HepG2 (cell line): ENCODE measurements around the gene BABAM2. TPM values are rescaled to one million over a fixed set of nuclear protein-coding genes. Genes with fewer than 3 reads are reported as not detected.

Experiments used
- ATAC-seq: fragments of 200-7000 bp; cut with Tn5 transposase; 3 replicates; pipeline ENCODE4 v1.9.1; 2020; ENCODE audit warnings: mild to moderate bottlenecking, moderate library complexity
- BruUV-seq: library from RNA; stranded (reverse); fragments of 400-500 nt; replicated peaks from 2 replicates; lab custom pipeline; 2021; lab: Mats Ljungman, UMichigan
- CTCF ChIA-PET: fragments of 300-600 bp; formaldehyde crosslinking; extraction: SDS; loops from one replicate; lab custom pipeline; 2021; ENCODE audit warnings: low total read pairs, inconsistent platforms, low intra/inter-chr PET ratio; lab: Yijun Ruan, JAX
- POLR2A ChIA-PET: fragments of 350-600 bp; sonication (Branson Sonifier 250); formaldehyde crosslinking; loops from one replicate; lab custom pipeline; 2020; ENCODE audit warnings: antibody characterized with exemption, inconsistent platforms; lab: Yijun Ruan, JAX
- DNase-seq: peaks from one replicate; pipeline ENCODE4 v3.0.0-alpha.2; 2015; ENCODE audit warnings: low spot score
- FAIRE-seq: peaks from 3 replicates; lab custom pipeline; 2011; peaks lifted over from hg19 to GRCh38; lab: Jason Lieb, UNC
- H2AFZ ChIP-seq: one replicate; pipeline ENCODE4 v1.6.1; 2011; ENCODE audit warnings: low read length, inconsistent platforms
- H3K27ac ChIP-seq: fragments of 300-600 bp; 3 replicates; pipeline ENCODE4 v1.8.0; 2011; ENCODE audit warnings: mixed run types, mild to moderate bottlenecking, mixed read lengths, low read length, inconsistent platforms; ENCODE audit not compliant: insufficient read depth; ENCODE audit errors: extremely low read length
- H3K27me3 ChIP-seq, 2 experiments: fragments of 200-600 bp in 1 of 2; 2 replicates in 1 of 2; 3 replicates in 1 of 2; pipeline versions ENCODE4 v1.6.0 to v1.8.0; 2011; ENCODE audit warnings: low read length in 2 of 2, mild to moderate bottlenecking in 2 of 2, moderate library complexity in 2 of 2, inconsistent platforms in 1 of 2; ENCODE audit not compliant: insufficient read depth in 2 of 2, control insufficient read depth in 1 of 2
- H3K36me3 ChIP-seq, 2 experiments: fragments of 200-600 bp in 1 of 2; replicated peaks in 1 of 2; 2 replicates in 1 of 2; 3 replicates in 1 of 2; pipeline versions ENCODE4 v1.5.1 to v1.8.0; 2011; ENCODE audit warnings: low read length in 2 of 2, inconsistent platforms in 1 of 2; ENCODE audit not compliant: insufficient read depth in 2 of 2, control insufficient read depth in 1 of 2
- H3K4me1 ChIP-seq: 2 replicates; pipeline ENCODE4 v1.5.1; 2012; ENCODE audit warnings: low read length, inconsistent platforms; ENCODE audit not compliant: insufficient read depth
- H3K4me2 ChIP-seq: 2 replicates; pipeline ENCODE4 v1.6.0; 2011; ENCODE audit warnings: low read depth, low read length, inconsistent platforms
- H3K4me3 ChIP-seq, 3 experiments: fragments of 200-600 bp in 1 of 3; sonication (generic), shearing (Covaris generic) in 1 of 3; replicated peaks in 1 of 3; 2 replicates each; pipeline ENCODE4 v1.5.1; 2011 to 2016; ENCODE audit warnings: low read length in 3 of 3, inconsistent platforms in 2 of 3, low read depth in 2 of 3, mild to moderate bottlenecking in 2 of 3, control low read depth in 1 of 3, mixed read lengths in 1 of 3; ENCODE audit not compliant: insufficient read depth in 1 of 3
- H3K79me2 ChIP-seq: one replicate; pipeline ENCODE4 v1.6.1; 2011; ENCODE audit warnings: low read length, inconsistent platforms; ENCODE audit not compliant: insufficient read depth
- H3K9ac ChIP-seq: 2 replicates; pipeline ENCODE4 v1.6.0; 2011; ENCODE audit warnings: mild to moderate bottlenecking, low read depth, low read length, inconsistent platforms; ENCODE audit not compliant: insufficient read depth
- H3K9me3 ChIP-seq: 2 replicates; pipeline ENCODE4 v1.5.1; 2012; ENCODE audit warnings: mild to moderate bottlenecking, low read length
- H4K20me1 ChIP-seq: 2 replicates; pipeline ENCODE4 v1.6.0; 2011; ENCODE audit warnings: inconsistent platforms, mild to moderate bottlenecking, low read length, moderate library complexity; ENCODE audit not compliant: insufficient read depth
- ARNT ChIP-seq: fragments of 450-650 bp; IDR thresholded peaks from 2 replicates; pipeline ENCODE4 v1.6.1; 2017
- ERF ChIP-seq: IDR thresholded peaks from 2 replicates; pipeline ENCODE4 v1.6.1; 2018; ENCODE audit warnings: missing biosample characterization, missing genetic modification reagents
- MED13 ChIP-seq: sonication (generic); formaldehyde crosslinking; IDR thresholded peaks from 2 replicates; pipeline ENCODE4 v1.5.0; 2020; ENCODE audit warnings: missing genetic modification reagents
- MXI1 ChIP-seq: IDR thresholded peaks from 3 replicates; pipeline ENCODE4 v1.6.1; 2012; ENCODE audit warnings: low read depth, low read length, inconsistent platforms, borderline replicate concordance
- POLR2A ChIP-seq, 2 experiments: IDR thresholded peaks; 2 replicates each; pipeline ENCODE4 v1.6.1; 2011; ENCODE audit warnings: low read depth in 2 of 2, low read length in 2 of 2, mild to moderate bottlenecking in 1 of 2, moderate library complexity in 1 of 2; ENCODE audit not compliant: insufficient read depth in 1 of 2
- ZBTB42 ChIP-seq: sonication (generic); formaldehyde crosslinking; IDR thresholded peaks from 2 replicates; pipeline ENCODE4 v1.5.0; 2020; ENCODE audit warnings: mild to moderate bottlenecking, missing genetic modification reagents
- ZKSCAN5 ChIP-seq: sonication (generic); formaldehyde crosslinking; IDR thresholded peaks from 2 replicates; pipeline ENCODE4 v1.5.1; 2020; ENCODE audit warnings: mild to moderate bottlenecking, missing genetic modification reagents
- ZNF296 ChIP-seq: sonication (generic); formaldehyde crosslinking; conservative IDR thresholded peaks from 2 replicates; pipeline ENCODE4 v1.5.0; 2020; ENCODE audit warnings: mild to moderate bottlenecking, missing genetic modification reagents
- ZNF431 ChIP-seq: sonication (generic); formaldehyde crosslinking; IDR thresholded peaks from 2 replicates; pipeline ENCODE4 v1.9.0; 2022; ENCODE audit warnings: missing genetic modification reagents, low read depth, mild to moderate bottlenecking, borderline replicate concordance
- ZNF605 ChIP-seq: sonication (generic); formaldehyde crosslinking; IDR thresholded peaks from 2 replicates; pipeline ENCODE4 v1.8.0; 2022; ENCODE audit warnings: mild to moderate bottlenecking, missing genetic modification reagents
- ZNF660 ChIP-seq: sonication (generic); formaldehyde crosslinking; IDR thresholded peaks from 2 replicates; pipeline ENCODE4 v1.5.1; 2020; ENCODE audit warnings: mild to moderate bottlenecking, low read depth, missing genetic modification reagents, borderline replicate concordance
- ZNF782 ChIP-seq: sonication (generic); formaldehyde crosslinking; IDR thresholded peaks from 2 replicates; pipeline ENCODE4 v1.4.0; 2020; ENCODE audit warnings: missing genetic modification reagents, mild to moderate bottlenecking, borderline replicate concordance
- ZNF883 ChIP-seq: sonication (generic); formaldehyde crosslinking; IDR thresholded peaks from 2 replicates; pipeline ENCODE4 v1.5.1; 2020; ENCODE audit warnings: mild to moderate bottlenecking, missing genetic modification reagents; ENCODE audit errors: not compliant biosample characterization
- WGBS: methylation state at CpG from one replicate; pipeline ENCODE4 v1.1.6; 2017; ENCODE audit warnings: low lambda C conversion rate; 5-methylcytosine and 5-hydroxymethylcytosine counted together
- in situ Hi-C: cut with HindIII; loops from 2 replicates; pipeline ENCODE4 v1.10.0; 2017; ENCODE audit warnings: low pct_unique_long_range_greater_than_20kb; ENCODE audit not compliant: extremely low pct_ligation_motif_present
- intact Hi-C: fragments of 100-400 bp; cut with micrococcal nuclease; formaldehyde crosslinking; loops from one replicate; pipeline ENCODE4 v1.10.0; 2022; ENCODE audit not compliant: unreplicated experiment
- polyA plus RNA-seq, 8 experiments: library from polyadenylated mRNA; depleted of rRNA in 3 of 8; stranded (reverse) in 7 of 8; unstranded in 1 of 8; fragments of >200 nt; fragmentation: Illumina TruSeq in 4 of 8; extraction: Trizol in 4 of 8; gene quantifications; 2 replicates each; pipeline versions ENCODE4 v1.2.1 to v1.2.3, GENCODE V29; 2011 to 2016; ENCODE audit warnings: low read depth in 4 of 8, missing spikeins in 1 of 8, mixed read lengths in 1 of 8; ENCODE audit not compliant: insufficient read depth in 1 of 8
- total RNA-seq, 5 experiments: library from RNA; depleted of rRNA; stranded (reverse); fragments of >200 nt; fragmentation: Illumina TruSeq; extraction: Trizol; gene quantifications; 2 replicates each; pipeline ENCODE4 v1.2.3, GENCODE V29; 2016; ENCODE audit warnings: low read depth in 1 of 5
- TF ChIP-seq, protein P1 (sequence below): sonication (generic); formaldehyde crosslinking; IDR thresholded peaks from 2 replicates; pipeline ENCODE4 v1.5.0; 2020; ENCODE audit warnings: mild to moderate bottlenecking, missing genetic modification reagents
- TF ChIP-seq, protein P2 (sequence below): sonication (generic); formaldehyde crosslinking; IDR thresholded peaks from 2 replicates; pipeline ENCODE4 v1.4.0; 2020; ENCODE audit warnings: missing genetic modification reagents
- TF ChIP-seq, protein P3 (sequence below): sonication (generic); formaldehyde crosslinking; IDR thresholded peaks from 2 replicates; pipeline ENCODE4 v1.4.0; 2020; ENCODE audit warnings: missing genetic modification reagents

The BABAM2 gene
- total and polyA plus RNA-seq, 2 of the 13 experiments (the other 11 are each of a cell fraction or from before 2014, with no cell fraction given) = 24.9 to 28.0 TPM

DNA sequence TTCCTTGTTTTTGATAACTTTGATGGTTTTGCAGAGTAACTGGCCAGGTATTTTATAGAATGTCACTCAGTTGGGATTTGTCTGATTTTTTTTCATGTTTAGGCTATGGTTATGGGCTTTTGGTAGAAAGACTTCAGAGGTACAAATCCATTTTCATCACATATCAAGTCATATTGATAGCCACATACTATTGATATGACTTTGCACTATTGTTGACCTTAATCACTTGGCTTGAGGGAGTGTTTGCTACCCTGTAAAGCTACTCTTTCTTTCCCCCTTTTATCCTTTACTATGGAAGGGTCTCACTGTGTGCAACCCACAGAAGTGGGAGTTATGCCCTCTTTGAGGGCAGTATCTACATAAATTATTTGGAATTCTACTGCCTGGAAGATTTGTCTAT lies 109.8 kb downstream of the BABAM2 start (continued):
- TF ChIP-seq, protein P1, sequence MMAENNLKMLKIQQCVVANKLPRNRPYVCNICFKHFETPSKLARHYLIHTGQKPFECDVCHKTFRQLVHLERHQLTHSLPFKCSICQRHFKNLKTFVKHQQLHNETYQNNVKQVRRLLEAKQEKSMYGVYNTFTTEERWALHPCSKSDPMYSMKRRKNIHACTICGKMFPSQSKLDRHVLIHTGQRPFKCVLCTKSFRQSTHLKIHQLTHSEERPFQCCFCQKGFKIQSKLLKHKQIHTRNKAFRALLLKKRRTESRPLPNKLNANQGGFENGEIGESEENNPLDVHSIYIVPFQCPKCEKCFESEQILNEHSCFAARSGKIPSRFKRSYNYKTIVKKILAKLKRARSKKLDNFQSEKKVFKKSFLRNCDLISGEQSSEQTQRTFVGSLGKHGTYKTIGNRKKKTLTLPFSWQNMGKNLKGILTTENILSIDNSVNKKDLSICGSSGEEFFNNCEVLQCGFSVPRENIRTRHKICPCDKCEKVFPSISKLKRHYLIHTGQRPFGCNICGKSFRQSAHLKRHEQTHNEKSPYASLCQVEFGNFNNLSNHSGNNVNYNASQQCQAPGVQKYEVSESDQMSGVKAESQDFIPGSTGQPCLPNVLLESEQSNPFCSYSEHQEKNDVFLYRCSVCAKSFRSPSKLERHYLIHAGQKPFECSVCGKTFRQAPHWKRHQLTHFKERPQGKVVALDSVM (CRISPR knock-in tag) = no peak
- TF ChIP-seq MXI1 (no peak), ZKSCAN5 (no peak), ZNF660 (CRISPR knock-in tag) (no peak), ZNF883 (CRISPR knock-in tag) (no peak), ZNF605 (CRISPR knock-in tag) (no peak), ZNF296 (no peak)

DNA sequence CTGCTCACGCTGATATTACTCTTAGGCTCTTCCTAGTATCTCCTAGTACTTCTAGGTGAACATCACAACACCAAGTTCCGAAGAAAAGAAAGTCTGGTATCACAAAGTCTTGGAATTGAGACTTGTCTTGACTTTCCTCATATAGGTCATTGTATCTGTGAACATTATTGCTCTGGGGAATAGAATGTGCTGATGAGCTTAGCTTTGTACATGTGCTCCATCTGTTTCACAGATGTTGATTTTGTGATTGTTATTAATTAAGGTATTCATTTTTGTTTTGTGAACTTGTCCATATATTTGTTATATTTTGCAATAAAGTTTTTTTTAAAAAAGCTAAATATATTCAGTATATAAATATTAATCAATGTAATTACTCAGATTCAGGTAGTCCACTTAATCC lies 111.7 kb downstream of the BABAM2 start:
- CTCF ChIA-PET = no interaction called here
- no peak overlapping the region for H2AFZ ChIP-seq
- no peak overlapping the region for H3K27ac ChIP-seq
- no peak overlapping the region for H3K9ac ChIP-seq
- POLR2A ChIA-PET = no interaction called here
- FAIRE-seq (no peak), DNase-seq (no peak), ATAC-seq (no peak)
- H3K36me3 ChIP-seq = no peaks in the 10 kb centered on the region
- WGBS = 94% methylated on average over 2 of the region's 2 CpGs
- H4K20me1 ChIP-seq = no peaks in the 10 kb centered on the region
- H3K9me3 ChIP-seq = no peaks in the 10 kb centered on the region
- intact Hi-C loops = loop anchor here (10.0 kb wide), 1 partner anchor 197 kb away; no protein-coding TSS in a partner anchor
- no TSS peak for BruUV-seq
- no peak overlapping the region for H3K4me2 ChIP-seq
- H3K79me2 ChIP-seq = no peaks in the 10 kb centered on the region
- H3K27me3 ChIP-seq = no peaks in the 10 kb centered on the region
- no peak overlapping the region for H3K4me3 ChIP-seq
- peaks cover 8% of the 10 kb centered on the region; the same call in 1 of the 2 replicates for H3K4me1 ChIP-seq
- in situ Hi-C loops = no loop called here
- TF ChIP-seq ERF (CRISPR knock-in tag) = no peak
- TF ChIP-seq, protein P2, sequence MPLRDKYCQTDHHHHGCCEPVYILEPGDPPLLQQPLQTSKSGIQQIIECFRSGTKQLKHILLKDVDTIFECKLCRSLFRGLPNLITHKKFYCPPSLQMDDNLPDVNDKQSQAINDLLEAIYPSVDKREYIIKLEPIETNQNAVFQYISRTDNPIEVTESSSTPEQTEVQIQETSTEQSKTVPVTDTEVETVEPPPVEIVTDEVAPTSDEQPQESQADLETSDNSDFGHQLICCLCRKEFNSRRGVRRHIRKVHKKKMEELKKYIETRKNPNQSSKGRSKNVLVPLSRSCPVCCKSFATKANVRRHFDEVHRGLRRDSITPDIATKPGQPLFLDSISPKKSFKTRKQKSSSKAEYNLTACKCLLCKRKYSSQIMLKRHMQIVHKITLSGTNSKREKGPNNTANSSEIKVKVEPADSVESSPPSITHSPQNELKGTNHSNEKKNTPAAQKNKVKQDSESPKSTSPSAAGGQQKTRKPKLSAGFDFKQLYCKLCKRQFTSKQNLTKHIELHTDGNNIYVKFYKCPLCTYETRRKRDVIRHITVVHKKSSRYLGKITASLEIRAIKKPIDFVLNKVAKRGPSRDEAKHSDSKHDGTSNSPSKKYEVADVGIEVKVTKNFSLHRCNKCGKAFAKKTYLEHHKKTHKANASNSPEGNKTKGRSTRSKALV (CRISPR knock-in tag) = no peak
- TF ChIP-seq ARNT = no peak
- TF ChIP-seq, protein P3, sequence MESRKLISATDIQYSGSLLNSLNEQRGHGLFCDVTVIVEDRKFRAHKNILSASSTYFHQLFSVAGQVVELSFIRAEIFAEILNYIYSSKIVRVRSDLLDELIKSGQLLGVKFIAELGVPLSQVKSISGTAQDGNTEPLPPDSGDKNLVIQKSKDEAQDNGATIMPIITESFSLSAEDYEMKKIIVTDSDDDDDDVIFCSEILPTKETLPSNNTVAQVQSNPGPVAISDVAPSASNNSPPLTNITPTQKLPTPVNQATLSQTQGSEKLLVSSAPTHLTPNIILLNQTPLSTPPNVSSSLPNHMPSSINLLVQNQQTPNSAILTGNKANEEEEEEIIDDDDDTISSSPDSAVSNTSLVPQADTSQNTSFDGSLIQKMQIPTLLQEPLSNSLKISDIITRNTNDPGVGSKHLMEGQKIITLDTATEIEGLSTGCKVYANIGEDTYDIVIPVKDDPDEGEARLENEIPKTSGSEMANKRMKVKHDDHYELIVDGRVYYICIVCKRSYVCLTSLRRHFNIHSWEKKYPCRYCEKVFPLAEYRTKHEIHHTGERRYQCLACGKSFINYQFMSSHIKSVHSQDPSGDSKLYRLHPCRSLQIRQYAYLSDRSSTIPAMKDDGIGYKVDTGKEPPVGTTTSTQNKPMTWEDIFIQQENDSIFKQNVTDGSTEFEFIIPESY (CRISPR knock-in tag) = no peak
- no peak for TF ChIP-seq POLR2A (IDR thresholded peaks at IDR 0.05; ENCODE audit: insufficient read depth in 1 of 2, low read depth in 2 of 2, low read length in 2 of 2)
- TF ChIP-seq ZKSCAN5 = no peak
- TF ChIP-seq ZNF431 (CRISPR knock-in tag) = no peak
- TF ChIP-seq ZBTB42 (CRISPR knock-in tag) = no peak
- TF ChIP-seq ZNF782 (CRISPR knock-in tag) = no peak
- no peak for TF ChIP-seq MED13
